DMS114 treated with DMSO at 0.1 percent for 48 hours (cell line): ENCODE measurements around the gene LRMDA.
"Not testable (repeated sequence)": the region's sequence is repeated elsewhere in the genome, so short reads cannot be mapped to it uniquely, and the experiment has no call there.

Experiments
- DNase-seq: peaks from one replicate; lab custom pipeline; 2025; ENCODE audit not compliant: unreplicated experiment; lab: John Stamatoyannopoulos, UW

The LRMDA gene

DNA sequence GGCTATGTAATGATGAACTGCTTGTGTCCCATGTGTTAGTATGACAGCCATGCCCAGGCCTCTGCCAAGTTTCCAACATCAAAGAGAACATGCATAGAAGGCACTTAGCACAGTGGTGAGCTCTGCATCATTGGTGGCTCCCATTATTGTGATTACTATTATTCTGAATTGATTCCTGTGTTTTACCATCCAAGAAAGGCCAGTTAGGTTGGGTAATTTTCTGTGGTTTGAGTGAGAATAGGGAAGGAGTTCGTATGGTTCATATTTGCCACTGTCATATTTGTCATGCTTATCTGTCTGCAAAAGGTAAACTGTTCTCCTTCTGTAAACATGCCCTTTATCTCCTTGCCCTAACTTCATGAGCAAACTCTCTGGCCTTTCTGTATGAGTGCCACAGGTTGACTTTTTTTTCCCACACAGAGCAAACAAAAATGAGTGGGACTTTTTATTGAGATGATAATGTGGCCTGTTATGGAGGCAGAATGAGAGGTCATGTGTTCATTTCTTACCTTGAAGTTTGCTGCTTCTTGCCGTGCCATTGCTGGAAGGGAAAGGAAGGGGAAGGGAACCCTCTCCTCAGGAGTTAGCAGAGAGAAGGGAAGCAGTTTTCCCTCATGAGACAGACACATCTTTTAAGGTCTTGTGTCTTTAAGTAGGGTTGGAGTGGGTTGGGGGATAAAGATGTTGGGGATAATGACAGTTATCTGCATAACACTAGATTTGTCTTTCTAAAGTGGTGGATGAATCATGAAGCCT lies 301.9 kb downstream of the LRMDA start:
- DNase-seq, result no peak

DNA sequence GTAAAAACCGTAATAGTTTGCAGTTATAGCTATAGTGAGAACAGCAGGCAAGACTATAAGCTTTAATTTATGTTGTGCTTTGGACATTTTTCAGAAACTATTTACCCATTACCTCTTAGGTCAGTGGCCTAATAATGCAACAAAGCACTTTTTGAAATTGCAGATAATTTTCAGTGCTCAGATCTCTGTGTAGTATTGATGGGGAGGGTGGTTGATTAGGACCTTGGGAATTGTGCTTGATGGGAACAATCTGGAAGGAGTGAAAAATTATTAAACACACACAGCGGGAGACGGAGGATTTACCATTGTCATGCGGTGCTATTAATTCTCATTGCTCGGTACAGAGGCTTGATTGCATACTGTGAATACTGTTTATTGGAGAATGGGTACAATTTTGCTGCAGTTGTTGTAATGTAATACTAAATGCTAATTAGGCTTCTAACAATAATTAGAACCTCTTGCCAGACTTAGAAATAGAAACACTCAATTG lies 304.8 kb downstream of the LRMDA start:
- no peak for DNase-seq

DNA sequence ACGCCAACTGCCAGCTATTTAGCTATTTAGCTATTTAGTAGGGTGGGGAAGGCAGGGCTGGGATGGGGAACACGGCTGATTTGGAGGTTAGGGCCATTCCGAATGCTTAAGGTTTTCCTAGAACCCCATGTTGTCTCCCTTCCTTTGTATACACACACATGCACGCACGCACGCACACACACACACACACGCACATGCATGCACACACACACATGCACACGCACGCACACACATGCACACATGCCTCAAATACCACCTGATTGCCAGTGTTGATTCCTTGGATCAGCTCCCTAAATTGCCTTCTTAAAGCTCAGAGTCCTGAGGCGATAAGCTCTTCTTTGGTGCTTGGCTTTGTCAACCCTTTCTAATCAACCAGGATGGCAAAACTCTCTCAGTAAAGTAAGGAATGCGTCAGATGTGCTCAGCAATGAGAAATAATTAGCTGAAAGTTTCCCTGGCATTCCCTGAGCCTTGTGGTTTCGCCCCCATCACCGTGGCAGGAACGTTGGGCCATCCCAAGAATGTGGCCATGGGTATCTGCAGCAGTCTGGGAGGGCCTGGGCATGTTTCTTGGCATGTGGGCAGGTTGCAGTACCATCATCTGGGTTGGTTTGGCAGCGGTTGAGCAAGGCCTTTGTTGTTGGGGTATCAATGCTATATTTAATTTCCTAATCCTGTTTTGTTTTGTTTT lies 305.6 kb downstream of the LRMDA start:
- DNase-seq, result no peak

DNA sequence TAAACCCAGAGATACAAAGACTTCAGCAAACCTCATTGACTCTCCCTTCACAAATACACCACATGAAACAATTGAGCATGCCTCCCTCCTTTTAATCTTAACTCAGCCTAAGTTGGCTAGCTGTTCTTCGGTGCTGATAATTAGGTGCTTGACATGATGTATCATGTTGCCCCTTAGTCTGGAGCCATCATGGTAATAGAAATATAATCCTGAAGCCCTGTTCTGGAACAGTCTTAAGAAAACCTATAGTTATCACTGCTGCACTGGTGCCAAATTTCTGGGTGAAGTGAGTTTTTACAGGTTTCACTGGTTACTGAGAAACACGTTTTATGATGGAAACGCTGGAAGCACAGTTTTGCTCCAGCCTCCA lies 306.1 kb downstream of the LRMDA start:
- DNase-seq, result no peak

DNA sequence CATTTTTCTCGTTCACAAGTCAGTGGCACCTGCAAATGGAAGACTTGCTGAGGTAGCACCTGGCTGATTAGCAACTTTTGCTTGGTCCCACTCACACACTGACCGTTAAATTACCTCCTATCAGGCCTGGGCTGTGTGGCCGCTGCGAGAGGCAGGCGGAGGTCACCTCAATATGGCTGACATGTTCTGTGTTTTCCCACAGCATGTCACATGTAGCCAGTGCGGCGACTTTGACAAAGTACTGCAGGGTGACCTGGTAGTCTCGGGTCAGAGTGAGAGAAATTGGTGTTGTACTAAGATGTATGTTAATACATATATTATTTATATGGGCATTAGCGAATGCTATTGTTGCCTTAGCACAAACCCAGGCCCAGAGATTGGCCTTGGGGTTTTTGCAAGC lies 307.5 kb downstream of the LRMDA start:
- no peak for DNase-seq

DNA sequence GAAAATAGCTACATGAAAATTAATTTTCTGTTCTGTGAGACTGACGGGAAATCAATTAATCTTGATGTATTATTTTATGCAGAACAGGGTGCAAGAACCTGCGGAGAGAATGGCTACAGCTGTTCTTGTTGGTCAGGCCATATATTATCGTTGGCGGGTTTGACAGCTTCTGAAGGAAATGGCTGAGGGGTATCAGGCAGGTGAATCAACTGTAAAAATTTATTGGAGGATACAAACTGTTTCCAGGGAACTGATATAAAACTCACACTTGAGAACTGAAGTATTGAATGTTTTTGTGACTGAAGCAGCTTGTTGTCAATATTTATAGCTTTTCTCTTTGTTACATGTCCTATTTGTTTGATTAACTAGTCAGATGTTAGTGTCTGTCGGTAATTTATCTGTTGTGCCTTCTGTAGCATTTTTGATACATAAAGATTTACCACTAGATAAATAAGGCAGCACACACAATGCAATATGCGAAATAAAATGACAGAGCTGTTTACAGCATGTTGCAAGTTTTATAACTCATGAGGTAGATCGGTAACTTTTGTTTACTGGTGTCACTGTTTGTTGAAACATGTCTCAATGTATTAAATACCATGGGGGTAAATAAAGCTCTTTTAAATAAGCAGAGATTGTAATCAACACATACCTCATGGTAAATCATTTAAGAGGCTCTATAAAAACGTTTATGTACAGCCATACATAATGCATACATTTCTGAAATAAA lies 308.2 kb downstream of the LRMDA start:
- DNase-seq, result no peak

DNA sequence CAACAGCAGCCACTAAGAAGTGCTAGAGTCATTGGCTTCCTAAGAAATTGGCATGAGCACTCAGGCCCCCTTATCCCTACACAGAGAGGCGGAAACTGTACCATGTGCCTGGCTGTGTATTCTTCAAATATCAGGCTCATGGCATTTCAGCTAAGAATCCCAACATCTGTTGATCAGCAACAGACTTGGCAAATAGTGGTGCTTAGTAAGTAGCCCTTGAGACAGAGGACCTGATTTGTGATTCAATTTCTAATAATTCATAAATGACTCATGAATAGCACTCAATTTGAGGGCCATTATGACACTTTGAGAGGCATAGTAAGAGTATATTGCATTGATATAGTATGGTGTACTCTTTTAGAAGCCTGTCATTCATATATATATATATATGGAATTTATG lies 309.1 kb downstream of the LRMDA start:
- no peak for DNase-seq

DNA sequence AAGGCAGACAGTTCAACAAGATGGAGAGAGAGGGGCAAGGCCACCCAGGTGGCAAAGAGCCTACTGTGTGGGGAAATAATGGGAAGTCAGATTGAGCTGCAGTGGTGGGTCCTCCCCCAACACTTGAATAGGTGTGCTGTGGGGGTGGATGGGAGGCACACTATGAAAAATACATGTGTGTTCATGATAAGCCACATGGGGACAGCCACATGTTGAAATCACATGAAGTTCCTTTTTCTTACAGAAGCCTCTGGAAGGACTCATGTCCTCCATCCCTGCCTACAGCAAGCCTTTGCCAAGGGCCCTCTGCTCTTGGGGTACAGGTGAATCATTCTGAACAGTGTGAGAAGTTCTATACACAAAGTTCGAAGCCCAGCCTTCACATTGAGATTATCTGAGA lies 310.9 kb downstream of the LRMDA start:
- DNase-seq, result no peak

DNA sequence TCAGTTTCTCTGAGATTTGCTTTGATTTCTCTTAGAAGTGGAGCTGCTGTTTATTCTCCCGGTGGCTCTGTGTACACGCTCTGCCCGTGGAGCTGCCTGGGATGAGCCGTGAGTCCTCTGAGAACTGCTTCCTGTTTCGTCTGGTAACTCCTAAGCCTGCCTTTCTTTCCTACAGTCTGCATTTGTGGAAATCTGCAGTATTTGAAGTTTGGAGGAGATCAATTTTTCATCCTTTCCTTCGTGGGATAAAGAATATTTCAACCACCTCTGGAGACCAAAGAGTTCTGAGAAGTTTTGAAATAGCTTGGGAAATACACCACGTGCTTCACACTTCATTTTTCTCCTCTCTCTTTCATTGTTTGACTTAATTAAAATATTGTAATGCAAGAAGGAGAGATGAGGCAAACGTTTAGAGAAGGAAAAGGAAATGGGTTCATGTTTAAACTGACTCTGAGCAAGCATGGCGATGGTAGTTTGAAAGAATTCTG lies 311.9 kb downstream of the LRMDA start:
- DNase-seq, result no peak

DNA sequence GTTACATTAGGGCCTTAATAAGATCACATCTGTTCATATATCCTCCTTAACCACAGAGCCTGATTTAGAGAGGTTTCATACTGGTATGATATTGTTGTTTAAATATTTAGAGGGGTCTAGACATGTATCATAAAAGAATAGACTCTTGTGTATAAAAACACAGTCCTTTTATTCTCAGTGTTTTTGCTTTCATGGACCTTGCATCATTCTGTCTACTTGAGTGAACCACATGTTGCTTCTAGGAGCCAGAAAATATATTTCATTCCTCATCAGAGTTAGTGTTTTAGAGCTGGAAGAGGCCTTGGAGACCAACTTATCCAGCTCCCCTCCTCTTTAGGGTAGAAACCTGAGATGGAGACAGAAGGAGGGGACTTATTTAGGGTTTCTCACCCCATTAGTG lies 312.8 kb downstream of the LRMDA start:
- no peak for DNase-seq

DNA sequence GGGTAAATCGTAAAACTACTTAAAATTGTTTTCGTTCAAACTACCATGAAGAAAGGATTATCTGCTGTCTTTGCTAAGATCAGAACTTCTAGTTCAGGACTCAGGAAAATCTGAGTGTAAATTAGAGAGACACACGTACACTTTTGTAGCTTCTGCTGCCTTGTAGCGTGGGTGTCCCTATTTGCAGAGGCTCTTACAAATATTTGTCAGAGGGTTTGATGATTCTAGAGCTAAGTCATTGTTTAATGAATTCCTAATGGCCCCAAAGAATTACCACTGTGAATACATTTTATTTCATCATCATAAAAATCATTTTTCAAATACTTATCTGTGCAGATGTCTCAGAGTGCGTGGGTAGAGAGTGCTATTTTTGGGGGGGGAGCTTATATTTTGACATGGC lies 314.9 kb downstream of the LRMDA start:
- no peak for DNase-seq

DNA sequence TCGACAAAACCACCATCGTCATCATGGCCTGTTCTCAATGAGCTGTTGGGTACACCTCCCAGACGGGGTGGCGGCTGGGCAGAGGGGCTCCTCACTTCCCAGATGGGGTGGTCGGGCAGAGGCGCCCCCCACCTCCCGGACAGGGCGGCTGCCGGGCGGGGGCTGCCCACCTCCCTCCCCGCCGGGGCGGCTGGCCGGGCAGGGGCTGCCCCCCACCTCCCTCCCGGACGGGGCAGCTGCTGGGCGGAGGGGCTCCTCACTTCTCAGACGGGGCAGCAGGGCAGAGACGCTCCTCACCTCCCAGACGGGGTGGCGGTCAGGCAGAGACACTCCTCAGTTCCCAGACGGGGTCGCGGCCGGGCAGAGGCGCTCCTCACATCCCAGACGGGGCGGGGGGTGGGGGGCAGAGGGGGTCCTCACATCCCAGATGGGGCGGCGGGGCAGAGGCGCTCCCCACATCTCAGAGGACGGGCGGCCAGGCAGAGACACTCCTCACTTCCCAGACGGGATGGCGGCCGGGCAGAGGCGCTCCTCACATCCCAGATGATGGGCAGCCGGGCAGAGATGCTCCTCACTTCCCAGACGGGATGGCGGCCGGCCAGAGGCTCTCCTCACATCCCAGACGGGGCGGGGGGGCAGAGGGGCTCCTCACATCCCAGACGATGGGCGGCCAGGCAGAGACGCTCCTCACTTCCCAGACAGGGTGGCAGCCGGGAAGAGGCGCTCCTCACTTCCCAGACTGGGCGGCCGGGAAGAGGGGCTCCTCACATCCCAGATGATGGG lies 318.9 kb downstream of the LRMDA start:
- not testable (repeated sequence) for DNase-seq

DNA sequence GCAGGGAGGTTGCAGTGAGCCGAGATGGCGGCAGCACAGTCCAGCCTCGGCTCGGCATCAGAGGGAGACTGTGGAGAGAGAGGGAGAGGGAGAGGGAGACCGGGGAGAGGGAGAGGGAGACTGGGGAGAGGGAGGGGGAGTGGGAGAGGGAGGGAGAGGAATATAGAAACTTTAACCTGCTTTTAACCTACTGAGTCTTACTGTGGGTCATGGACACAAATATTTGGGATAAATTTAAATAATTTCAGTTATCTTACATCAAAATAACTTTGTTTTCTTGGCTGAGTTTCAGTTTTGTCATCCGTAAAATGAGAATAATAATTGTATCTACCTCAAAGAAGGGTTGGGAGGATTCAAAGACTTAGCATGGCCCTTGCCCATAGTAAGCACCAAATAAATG lies 319.8 kb downstream of the LRMDA start:
- DNase-seq, result no peak

DNA sequence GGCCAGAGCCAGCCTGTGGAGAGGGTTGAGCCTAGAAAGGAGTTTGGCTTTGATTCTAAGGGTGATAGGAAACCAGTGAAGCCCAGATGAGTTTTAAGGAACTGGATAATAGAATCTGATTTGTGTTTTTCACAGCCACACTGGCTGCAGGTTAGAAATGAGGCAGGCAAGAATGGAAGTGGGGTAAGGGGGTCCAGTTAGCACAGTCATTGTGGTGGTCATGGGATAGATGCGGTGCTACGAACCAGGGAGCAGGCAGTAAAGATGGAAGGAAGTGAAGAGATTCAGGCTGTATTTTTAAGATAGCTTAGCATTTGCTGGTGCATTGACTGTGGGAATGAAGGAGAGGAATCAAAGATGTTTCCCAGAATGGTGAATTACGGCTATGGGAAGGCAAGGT lies 322.2 kb downstream of the LRMDA start:
- no peak for DNase-seq

DNA sequence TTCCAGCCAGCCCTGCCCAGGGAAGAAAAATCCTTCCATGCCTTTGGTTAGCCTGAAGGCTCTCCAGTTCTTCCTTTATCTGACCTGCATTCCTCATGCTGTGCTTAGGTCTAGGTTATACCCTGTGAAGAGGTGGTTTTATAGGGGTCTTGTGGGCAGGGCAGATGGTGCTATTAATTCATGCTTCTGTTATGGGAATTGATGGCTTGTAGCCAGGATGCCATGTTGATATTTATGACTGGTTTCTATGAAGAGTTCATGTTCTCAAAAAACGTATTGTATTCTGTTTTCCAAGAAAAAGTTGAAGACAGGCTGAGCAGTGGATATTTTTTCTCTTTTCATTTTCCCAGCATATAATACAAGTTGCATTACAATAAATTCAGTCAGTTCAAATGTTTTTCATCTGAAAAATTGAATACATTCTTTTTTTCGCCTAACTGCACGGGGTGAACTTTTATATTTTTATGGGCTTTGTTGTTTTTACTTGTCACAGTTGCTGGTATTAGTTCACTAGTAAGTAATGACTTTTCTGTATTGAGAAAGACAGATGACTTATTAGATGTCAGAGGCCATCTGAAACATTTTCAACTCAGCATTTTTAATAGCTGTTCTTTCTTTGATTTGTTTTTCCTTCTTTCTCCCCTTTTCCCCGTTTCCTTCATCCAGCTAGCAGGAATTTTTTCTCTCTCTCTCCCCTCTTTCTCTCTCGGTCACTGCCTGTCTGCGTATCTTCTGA lies 322.8 kb downstream of the LRMDA start:
- no peak for DNase-seq

DNA sequence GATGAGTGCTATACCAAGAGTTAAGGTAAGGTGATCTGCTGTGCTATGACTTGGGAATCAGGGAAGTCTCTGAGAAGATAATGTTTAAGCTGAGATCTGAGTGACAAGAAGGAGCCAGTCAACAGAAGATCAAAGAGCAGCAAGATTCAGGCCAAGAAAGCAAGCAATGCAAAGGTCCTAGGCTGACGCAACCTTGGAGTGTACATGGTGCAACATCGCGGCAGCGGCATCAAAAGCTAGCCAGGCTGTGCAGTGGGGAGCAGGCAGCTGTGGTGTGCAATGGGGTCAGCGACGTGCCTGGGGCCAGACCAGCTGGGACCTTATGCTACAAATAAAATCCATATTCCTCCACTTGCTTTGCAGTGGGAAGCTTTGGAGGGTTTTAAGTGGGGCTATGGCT lies 324.1 kb downstream of the LRMDA start:
- no peak for DNase-seq

DNA sequence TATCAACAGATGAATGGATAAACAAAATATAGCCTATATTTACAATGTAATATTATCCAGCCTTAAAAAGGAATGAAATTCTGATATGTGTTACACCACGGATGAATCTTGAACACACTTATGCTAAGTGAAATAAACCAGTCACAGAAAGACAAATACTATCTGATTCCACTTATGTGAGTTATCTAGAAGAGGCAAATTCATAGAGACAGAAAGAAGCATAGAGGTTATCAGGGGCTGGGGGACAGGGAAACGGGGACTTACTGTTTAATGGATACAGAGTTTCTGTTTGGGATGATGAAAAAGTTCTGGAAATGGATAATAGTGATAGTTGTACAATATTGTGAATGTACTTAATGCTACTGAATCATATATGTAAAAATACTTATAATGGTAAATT lies 329.9 kb downstream of the LRMDA start:
- no peak for DNase-seq

DNA sequence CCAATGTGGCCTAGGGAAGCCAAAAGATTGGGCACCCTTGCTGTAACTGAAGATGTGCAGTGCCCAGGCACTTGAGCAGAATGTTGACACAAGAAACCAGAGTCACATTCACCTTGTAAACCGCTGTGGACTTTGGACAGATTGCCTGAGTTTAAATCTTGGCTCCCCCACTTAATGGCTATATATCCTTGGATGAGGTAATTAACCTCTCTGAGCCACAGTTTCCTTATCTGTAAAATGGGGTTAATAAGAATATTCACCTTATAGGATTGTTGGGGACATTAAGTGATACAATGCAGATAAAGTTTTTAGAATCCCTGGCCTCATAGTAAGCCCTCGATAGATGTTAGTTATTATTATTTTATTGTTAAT lies 331.0 kb downstream of the LRMDA start:
- no peak for DNase-seq

DNA sequence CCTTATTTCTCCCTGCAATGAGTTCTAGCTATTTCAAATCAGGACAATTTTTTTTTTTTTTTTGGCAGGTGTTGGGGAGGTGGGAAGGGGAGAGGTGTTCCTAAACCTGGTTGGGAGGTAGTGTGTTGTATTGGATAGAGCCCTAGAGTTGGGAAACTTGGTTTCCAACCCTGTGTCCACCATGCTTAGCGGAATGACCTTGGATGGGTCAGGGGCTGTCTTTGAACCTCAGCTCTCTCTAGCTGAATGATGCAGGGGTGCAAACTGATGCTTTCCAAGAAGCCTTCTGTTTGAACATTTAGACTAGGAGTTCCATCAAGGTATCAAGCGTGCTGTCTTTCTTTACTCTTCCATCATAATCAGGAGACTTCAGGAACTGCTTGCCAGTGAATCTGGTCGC lies 332.2 kb downstream of the LRMDA start:
- no peak for DNase-seq

DNA sequence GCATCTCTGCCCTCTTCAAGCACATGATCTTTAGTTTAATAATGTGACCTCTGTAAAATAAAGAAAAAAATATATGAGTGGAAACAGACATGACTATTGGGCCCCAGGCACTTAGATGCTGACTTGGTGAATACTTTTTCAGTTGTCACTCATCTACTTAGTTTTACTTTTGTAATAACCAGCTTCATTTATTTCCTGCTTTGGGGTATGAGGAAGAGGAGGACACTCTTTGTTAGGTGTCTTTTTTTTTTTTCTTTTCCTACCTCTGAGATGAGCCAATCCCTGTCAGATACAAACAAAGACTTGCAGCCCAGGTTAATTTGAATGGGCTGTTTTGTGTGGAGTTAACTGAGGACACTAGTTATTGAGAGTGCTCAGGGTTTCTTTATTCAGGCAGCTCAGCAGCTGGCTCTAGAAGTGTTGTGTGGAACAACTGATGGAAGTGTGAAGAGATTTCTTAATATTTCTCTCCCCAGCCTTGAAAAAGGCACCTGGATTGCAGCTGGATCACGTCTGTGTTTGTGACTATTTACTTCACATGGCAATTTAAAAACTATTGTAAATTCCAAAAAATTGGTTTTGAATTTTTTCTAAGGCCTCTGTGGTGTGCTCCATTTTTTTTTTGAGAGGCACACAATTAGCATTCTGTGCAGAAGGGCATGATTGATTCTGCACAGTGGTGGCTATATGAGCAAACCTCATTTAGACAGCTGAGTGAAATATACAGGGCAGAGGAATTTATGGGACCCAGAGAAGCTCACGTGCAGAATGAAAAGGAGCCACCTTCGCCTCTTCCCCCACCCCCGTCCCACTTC lies 333.8 kb downstream of the LRMDA start:
- DNase-seq, result no peak
